BE2C (cell line): ENCODE data around the gene TTC21A.

Experiments
- DNase-seq: peaks from one replicate; pipeline ENCODE4 v3.0.0-alpha.2; 2020
- H3K27me3 ChIP-seq: fragments of 250-450 bp; sonication (Bioruptor Pico); 2 replicates; pipeline ENCODE4 v1.5.1; 2020; ENCODE audit warnings: mild to moderate bottlenecking
- H3K36me3 ChIP-seq: fragments of 250-450 bp; sonication (Bioruptor Pico); 2 replicates; pipeline ENCODE4 v1.5.1; 2020; ENCODE audit warnings: mild to moderate bottlenecking
- H3K4me1 ChIP-seq: fragments of 250-450 bp; sonication (Bioruptor Pico); 2 replicates; pipeline ENCODE4 v1.5.1; 2020
- H3K4me3 ChIP-seq: 2 replicates; pipeline ENCODE4 v1.5.1; 2011; ENCODE audit warnings: low read depth, low read length
- H3K9me3 ChIP-seq: fragments of 250-450 bp; sonication (Bioruptor Pico); 2 replicates; pipeline ENCODE4 v1.5.1; 2020
- TF ChIP-seq, protein P1 (sequence below): IDR thresholded peaks from 2 replicates; pipeline ENCODE4 v1.5.1; 2012; ENCODE audit warnings: mild to moderate bottlenecking, low read depth, low read length

The TTC21A gene

DNA sequence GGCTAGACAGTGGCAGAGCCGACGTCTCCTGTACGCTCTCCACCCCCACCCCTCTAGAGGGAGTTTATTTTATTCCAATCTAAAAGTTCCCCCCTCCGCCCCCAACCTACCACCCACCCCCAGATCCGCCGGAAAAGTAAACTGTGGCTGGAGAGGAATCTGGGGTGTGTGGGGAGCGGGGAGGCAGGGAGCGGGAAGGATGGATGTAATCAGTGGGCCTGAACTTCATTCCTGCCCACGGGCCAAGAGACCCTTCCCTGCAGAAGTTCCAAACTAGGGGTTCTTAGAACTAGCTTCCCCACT lies 46.4 kb downstream of the TTC21A start:
- peaks cover 17% of the 10 kb centered on the region for H3K4me1 ChIP-seq
- no peaks in the 10 kb centered on the region for H3K36me3 ChIP-seq
- DNase-seq, result no peak
- TF ChIP-seq, protein P1, sequence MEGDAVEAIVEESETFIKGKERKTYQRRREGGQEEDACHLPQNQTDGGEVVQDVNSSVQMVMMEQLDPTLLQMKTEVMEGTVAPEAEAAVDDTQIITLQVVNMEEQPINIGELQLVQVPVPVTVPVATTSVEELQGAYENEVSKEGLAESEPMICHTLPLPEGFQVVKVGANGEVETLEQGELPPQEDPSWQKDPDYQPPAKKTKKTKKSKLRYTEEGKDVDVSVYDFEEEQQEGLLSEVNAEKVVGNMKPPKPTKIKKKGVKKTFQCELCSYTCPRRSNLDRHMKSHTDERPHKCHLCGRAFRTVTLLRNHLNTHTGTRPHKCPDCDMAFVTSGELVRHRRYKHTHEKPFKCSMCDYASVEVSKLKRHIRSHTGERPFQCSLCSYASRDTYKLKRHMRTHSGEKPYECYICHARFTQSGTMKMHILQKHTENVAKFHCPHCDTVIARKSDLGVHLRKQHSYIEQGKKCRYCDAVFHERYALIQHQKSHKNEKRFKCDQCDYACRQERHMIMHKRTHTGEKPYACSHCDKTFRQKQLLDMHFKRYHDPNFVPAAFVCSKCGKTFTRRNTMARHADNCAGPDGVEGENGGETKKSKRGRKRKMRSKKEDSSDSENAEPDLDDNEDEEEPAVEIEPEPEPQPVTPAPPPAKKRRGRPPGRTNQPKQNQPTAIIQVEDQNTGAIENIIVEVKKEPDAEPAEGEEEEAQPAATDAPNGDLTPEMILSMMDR, result no peak
- no peaks in the 10 kb centered on the region for H3K27me3 ChIP-seq
- no peaks in the 10 kb centered on the region for H3K9me3 ChIP-seq
- no peak overlapping the region for H3K4me3 ChIP-seq

DNA sequence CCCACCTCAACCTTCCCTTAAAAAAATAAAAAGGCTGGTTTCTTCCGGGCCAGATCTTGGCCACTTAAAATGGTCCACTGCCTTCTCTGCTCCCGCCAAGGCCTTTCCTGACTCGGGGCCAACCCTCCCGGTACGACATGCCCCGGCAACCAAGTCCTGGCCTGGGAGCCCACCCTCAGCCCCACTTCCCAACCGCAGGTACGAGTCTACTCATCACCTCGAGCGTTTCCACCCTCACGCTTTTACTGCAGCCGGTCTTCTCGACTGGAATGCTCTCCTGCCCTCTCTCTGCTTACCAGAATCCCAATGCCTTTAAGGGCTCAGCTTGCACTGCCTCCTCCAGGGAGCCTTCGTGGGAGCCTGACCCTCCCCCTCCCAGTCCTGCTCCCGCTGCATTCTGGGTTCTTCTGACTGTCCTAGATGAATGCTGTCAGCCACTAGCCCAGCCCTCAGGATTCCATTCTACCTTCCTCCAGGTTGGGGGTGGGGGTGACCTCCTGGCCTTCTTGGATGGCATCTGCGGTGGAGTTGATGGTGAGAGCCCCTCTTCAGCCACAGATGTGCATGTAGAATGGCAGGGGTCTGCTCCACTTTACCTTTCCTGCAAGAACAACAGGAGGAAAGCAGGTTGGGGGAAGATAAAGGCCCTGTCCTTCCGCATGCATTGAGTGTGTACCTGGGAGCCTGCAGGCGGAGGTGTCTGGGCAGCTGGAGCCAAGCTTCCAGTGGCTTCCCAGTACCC lies 47.0 kb downstream of the TTC21A start:
- Histone ChIP-seq H3K4me1 (peaks cover 16% of the 10 kb centered on the region), H3K9me3 (no peaks in the 10 kb centered on the region), H3K4me3 (no peak overlapping the region), H3K27me3 (no peaks in the 10 kb centered on the region), H3K36me3 (no peaks in the 10 kb centered on the region)
- no peak for DNase-seq
- TF ChIP-seq, protein P1, result no peak

DNA sequence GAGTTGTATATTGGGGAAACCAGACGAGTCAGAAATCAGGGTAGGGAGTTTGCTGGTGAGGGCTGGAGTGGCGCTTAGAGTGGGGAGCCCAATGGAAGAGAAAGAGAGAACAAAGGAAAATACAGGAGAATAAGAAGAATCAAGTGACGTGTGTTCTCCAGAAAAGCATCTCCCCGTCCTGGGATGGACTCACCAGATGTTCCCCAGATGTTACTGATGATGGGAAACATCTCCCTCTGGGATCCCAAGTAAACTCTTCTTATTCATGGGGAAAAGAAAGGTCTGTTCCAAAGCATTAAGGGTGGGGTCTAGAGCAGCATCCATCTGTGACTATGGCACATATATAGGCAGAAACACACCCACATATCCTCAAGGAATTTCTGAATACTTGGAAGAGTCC lies 48.9 kb downstream of the TTC21A start:
- no peaks in the 10 kb centered on the region for H3K9me3 ChIP-seq
- H3K4me1 ChIP-seq, result peaks cover 6% of the 10 kb centered on the region
- no peak overlapping the region for H3K4me3 ChIP-seq
- TF ChIP-seq, protein P1, result no peak
- no peaks in the 10 kb centered on the region for H3K27me3 ChIP-seq
- no peak for DNase-seq
- H3K36me3 ChIP-seq, result no peaks in the 10 kb centered on the region

DNA sequence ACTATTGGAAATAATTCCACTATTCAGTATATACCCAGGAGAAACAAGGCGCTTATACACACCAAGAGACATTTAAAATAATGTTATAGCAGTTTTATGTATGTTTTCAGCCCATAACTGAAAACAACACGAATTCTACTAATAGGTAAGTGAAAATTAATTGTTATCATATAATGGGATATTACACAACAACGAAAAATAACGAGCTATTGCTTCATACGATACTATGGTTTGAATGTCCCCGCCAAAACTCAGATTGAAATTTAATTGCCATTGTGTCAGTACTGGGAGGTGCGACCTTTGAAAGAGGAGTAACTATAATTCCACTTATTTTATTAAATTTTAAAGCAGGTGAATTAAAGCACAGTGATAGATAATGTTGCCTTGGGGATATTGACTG lies 49.9 kb downstream of the TTC21A start:
- no peak overlapping the region for H3K4me3 ChIP-seq
- no peaks in the 10 kb centered on the region for H3K9me3 ChIP-seq
- H3K4me1 ChIP-seq, result no peaks in the 10 kb centered on the region
- no peak for DNase-seq
- TF ChIP-seq, protein P1, result no peak
- H3K36me3 ChIP-seq, result no peaks in the 10 kb centered on the region
- H3K27me3 ChIP-seq, result no peaks in the 10 kb centered on the region

DNA sequence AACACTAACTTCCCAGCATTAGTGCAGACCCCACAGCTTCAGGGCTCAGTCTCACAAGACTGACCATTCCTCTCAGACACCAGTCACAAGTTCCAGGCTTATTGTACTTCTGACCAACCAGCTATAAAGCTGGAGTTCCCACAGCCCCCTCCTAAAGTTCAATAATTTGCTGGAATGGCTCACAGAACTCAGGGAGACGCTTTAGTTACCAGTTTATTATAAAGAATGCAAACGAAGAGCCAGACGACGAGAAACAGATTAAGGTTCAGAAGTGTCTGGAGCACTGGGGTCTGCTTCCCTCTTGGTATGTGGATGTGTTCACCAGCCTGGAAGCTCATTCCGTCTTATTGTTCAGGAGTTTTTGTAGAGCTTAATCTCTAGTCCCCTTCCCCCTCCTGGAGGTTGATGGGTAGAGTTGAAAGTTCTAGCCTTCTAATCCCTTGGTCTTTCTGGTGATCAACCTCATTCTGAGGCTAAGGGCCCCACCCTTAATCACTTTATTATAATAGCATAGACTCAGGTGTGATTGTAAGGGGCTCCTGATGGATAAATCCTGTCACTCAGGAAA lies 50.8 kb downstream of the TTC21A start:
- Histone ChIP-seq H3K27me3 (no peaks in the 10 kb centered on the region), H3K36me3 (no peaks in the 10 kb centered on the region), H3K9me3 (no peaks in the 10 kb centered on the region), H3K4me1 (no peaks in the 10 kb centered on the region), H3K4me3 (no peak overlapping the region)
- TF ChIP-seq, protein P1, result no peak
- DNase-seq, result no peak

DNA sequence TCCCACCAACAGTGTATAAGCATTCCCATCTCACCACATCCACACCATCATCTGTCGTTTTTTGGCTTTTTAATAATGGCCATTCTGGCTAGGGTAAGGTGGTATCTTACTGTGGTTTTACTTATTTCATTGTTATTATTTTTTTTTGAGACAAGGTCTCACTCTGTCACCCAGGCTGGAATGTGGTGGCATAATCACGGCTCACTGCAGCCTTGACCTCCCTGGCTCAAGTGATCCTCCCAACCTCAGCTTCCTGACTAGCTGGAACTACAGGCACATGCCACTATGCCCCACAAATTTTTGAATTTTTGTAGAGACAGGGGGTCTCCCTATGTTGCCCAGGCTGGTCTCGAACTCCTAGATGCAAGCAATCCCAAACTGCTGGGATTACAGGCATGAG lies 56.9 kb downstream of the TTC21A start:
- Histone ChIP-seq H3K36me3 (no peaks in the 10 kb centered on the region), H3K9me3 (no peaks in the 10 kb centered on the region), H3K4me1 (no peaks in the 10 kb centered on the region), H3K4me3 (no peak overlapping the region), H3K27me3 (no peaks in the 10 kb centered on the region)
- no peak for DNase-seq
- TF ChIP-seq, protein P1, result no peak
